ENCODE measurements around the gene EDNRA. TPM values are rescaled to one million over a fixed set of nuclear protein-coding genes. Genes with fewer than 3 reads are reported as not detected.

Gene EDNRA
- total RNA-seq, 1 experiment from 2014 or later, result 0.71 TPM

- no peaks in the 10 kb centered on the region for H3K27me3 Mint-ChIP-seq (ENCODE audit: unreplicated experiment)
- DNase-seq, result no peak
- no TSS peak for BruUV-seq (replicated peaks)
- intact Hi-C loops (cut with micrococcal nuclease; ENCODE audit: unreplicated experiment), result no loop called here
- H3K4me1 Mint-ChIP-seq (ENCODE audit: low read depth, unreplicated experiment), result peaks cover 12% of the 10 kb centered on the region
- no peak for TF ChIP-seq CTCF (IDR thresholded peaks at IDR 0.05; ENCODE audit: unreplicated experiment)
- no peak overlapping the region for H3K4me3 Mint-ChIP-seq (ENCODE audit: low read depth, unreplicated experiment)
- H3K36me3 Mint-ChIP-seq (ENCODE audit: insufficient read depth, unreplicated experiment), result no peaks in the 10 kb centered on the region
- peaks cover 4% of the 10 kb centered on the region for H3K9me3 Mint-ChIP-seq (ENCODE audit: low read depth, unreplicated experiment)
- no peak overlapping the region for H3K27ac Mint-ChIP-seq (ENCODE audit: unreplicated experiment)
- CTCF ChIA-PET, result no interaction called here
Observed at GRCh38 chr4:147548256-147548655, 67.4 kb downstream of the EDNRA start.

GRCh38 chr4:147550626-147551246, 69.8 kb downstream of the EDNRA start:
- peaks cover 12% of the 10 kb centered on the region for H3K4me1 Mint-ChIP-seq (ENCODE audit: low read depth, unreplicated experiment)
- no peaks in the 10 kb centered on the region for H3K36me3 Mint-ChIP-seq (ENCODE audit: insufficient read depth, unreplicated experiment)
- no peak overlapping the region for H3K27ac Mint-ChIP-seq (ENCODE audit: unreplicated experiment)
- H3K4me3 Mint-ChIP-seq (ENCODE audit: low read depth, unreplicated experiment), result peak overlapping the region; percentile 45
- H3K27me3 Mint-ChIP-seq (ENCODE audit: unreplicated experiment), result no peaks in the 10 kb centered on the region
- DNase-seq, result no peak
- intact Hi-C loops (cut with micrococcal nuclease; ENCODE audit: unreplicated experiment), result no loop called here
- H3K9me3 Mint-ChIP-seq (ENCODE audit: low read depth, unreplicated experiment), result peaks cover 4% of the 10 kb centered on the region
- TF ChIP-seq CTCF (IDR thresholded peaks at IDR 0.05; ENCODE audit: unreplicated experiment), result no peak
- CTCF ChIA-PET, result no interaction called here
- no TSS peak for BruUV-seq (replicated peaks)

- Mint-ChIP-seq H3K4me3 (ENCODE audit: low read depth, unreplicated experiment) (no peak overlapping the region), H3K27me3 (ENCODE audit: unreplicated experiment) (no peaks in the 10 kb centered on the region), H3K36me3 (ENCODE audit: insufficient read depth, unreplicated experiment) (no peaks in the 10 kb centered on the region), H3K27ac (ENCODE audit: unreplicated experiment) (no peak overlapping the region), H3K4me1 (ENCODE audit: low read depth, unreplicated experiment) (no peaks in the 10 kb centered on the region), H3K9me3 (ENCODE audit: low read depth, unreplicated experiment) (no peaks in the 10 kb centered on the region)
- no TSS peak for BruUV-seq (replicated peaks)
- TF ChIP-seq CTCF (IDR thresholded peaks at IDR 0.05; ENCODE audit: unreplicated experiment), result no peak
- DNase-seq, result no peak
- CTCF ChIA-PET, result no interaction called here
- intact Hi-C loops (cut with micrococcal nuclease; ENCODE audit: unreplicated experiment), result no loop called here
Observed at GRCh38 chr4:147560625-147561024, 79.7 kb downstream of the EDNRA start.

- no peaks in the 10 kb centered on the region for H3K4me1 Mint-ChIP-seq (ENCODE audit: low read depth, unreplicated experiment)
- H3K36me3 Mint-ChIP-seq (ENCODE audit: insufficient read depth, unreplicated experiment), result no peaks in the 10 kb centered on the region
- CTCF ChIA-PET, result no interaction called here
- no peaks in the 10 kb centered on the region for H3K27me3 Mint-ChIP-seq (ENCODE audit: unreplicated experiment)
- H3K4me3 Mint-ChIP-seq (ENCODE audit: low read depth, unreplicated experiment), result no peak overlapping the region
- no peak for TF ChIP-seq CTCF (IDR thresholded peaks at IDR 0.05; ENCODE audit: unreplicated experiment)
- H3K9me3 Mint-ChIP-seq (ENCODE audit: low read depth, unreplicated experiment), result no peaks in the 10 kb centered on the region
- no peak for DNase-seq
- no TSS peak for BruUV-seq (replicated peaks)
- intact Hi-C loops (cut with micrococcal nuclease; ENCODE audit: unreplicated experiment), result no loop called here
- no peak overlapping the region for H3K27ac Mint-ChIP-seq (ENCODE audit: unreplicated experiment)
Observed at GRCh38 chr4:147566762-147567161, 85.9 kb downstream of the EDNRA start.
